Prostate gland (tissue), 2 donors: ENCODE results near the gene PLCG2.
"Not testable (repeated sequence)": the region's sequence is repeated elsewhere in the genome, so short reads cannot be mapped to it uniquely, and the experiment has no call there.

ENCODE experiments used
- POLR2A ChIP-seq: fragments of 450-650 bp; IDR thresholded peaks from one replicate; pipeline ENCODE4 v1.6.1; 2016; ENCODE audit warnings: antibody characterized with exemption, mild to moderate bottlenecking
- POLR2AphosphoS5 ChIP-seq: sonication (generic); formaldehyde crosslinking; IDR thresholded peaks from one replicate; pipeline ENCODE4 v1.6.1; 2017; ENCODE audit warnings: antibody characterized with exemption
- TF ChIP-seq, protein P1 (sequence below), 4 experiments: fragments of 200-600 bp in 2 of 4; fragments of 450-650 bp in 2 of 4; sonication (generic) in 2 of 4; IDR thresholded peaks; 1 replicate in 3 of 4; 2 replicates in 1 of 4; pipeline ENCODE4 v1.5.1; 2016 to 2019; ENCODE audit warnings: antibody characterized with exemption in 4 of 4, mild to moderate bottlenecking in 2 of 4, moderate library complexity in 2 of 4

DNA sequence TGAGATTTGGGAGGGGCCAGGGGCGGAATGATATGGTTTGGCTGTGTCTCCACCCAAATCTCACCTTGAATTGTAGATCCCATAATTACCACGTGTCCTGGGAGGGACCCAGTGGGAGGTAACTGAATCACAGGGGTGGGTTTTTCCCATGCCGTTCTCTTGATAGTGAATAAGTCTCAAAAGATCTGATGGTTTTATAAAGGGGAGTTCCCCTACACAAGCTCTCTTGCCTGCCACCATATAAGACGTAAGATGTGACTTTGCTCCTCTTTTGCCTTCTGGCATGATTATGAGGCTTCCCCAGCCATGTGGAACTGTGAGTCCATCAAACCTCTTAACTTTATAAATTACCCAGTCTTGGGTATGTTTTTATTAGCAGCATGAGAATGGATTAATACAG, 230.7 kb downstream of the PLCG2 start:
- TF ChIP-seq, protein P1, sequence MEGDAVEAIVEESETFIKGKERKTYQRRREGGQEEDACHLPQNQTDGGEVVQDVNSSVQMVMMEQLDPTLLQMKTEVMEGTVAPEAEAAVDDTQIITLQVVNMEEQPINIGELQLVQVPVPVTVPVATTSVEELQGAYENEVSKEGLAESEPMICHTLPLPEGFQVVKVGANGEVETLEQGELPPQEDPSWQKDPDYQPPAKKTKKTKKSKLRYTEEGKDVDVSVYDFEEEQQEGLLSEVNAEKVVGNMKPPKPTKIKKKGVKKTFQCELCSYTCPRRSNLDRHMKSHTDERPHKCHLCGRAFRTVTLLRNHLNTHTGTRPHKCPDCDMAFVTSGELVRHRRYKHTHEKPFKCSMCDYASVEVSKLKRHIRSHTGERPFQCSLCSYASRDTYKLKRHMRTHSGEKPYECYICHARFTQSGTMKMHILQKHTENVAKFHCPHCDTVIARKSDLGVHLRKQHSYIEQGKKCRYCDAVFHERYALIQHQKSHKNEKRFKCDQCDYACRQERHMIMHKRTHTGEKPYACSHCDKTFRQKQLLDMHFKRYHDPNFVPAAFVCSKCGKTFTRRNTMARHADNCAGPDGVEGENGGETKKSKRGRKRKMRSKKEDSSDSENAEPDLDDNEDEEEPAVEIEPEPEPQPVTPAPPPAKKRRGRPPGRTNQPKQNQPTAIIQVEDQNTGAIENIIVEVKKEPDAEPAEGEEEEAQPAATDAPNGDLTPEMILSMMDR (IDR thresholded peaks at IDR 0.05) = not testable (repeated sequence)
- not testable (repeated sequence) for TF ChIP-seq POLR2AphosphoS5, POLR2A
